ENCODE measurements around the gene TMEM184A. TPM values are rescaled to one million over a fixed set of nuclear protein-coding genes. Genes with fewer than 3 reads are reported as not detected.

Gene TMEM184A
- total and polyA plus RNA-seq, 2 donors (not counting 1 experiment from before 2014, with no cell fraction given) = not detected

DNA sequence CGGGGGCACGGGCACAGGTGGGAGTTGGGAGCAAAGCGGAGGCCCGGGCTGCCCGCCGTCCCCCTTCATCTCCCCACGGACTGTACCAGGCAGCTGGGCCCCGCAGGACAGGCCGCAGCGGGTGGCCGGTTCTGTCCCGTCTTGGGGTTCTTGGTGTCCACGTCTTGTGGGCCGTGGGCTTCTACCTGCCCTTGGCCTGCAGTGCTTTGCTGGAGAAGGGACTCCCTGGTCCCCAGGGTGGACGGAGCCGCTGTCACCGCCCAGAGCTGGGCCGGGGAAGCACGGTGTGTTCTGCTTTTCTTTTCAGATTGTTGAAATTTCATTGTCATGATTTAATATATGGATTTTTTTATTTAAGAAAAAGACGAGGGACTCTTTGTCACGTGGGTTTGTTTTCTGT is 13.7 kb downstream of the TMEM184A start:
- Histone ChIP-seq H3K9ac (ENCODE audit: low read length) (no peak overlapping the region), H3K79me2 (ENCODE audit: control insufficient read depth, insufficient read depth, low read length) (peaks cover 7% of the 10 kb centered on the region), H3K4me1 (ENCODE audit: control insufficient read depth in 2 of 2, insufficient read depth in 2 of 2, low read length in 2 of 2) (no peaks in the 10 kb centered on the region), H3K36me3 (replicated peaks in 1 of 2; ENCODE audit: control extremely low read depth in 1 of 2, control insufficient read depth in 1 of 2, extremely low read depth in 1 of 2, insufficient read depth in 2 of 2, low read length in 1 of 2) (peaks cover 0 to 37% of the 10 kb centered on the region in 2 experiments), H3K4me3 (ENCODE audit: control extremely low read depth in 1 of 5, extremely low read depth in 1 of 5, insufficient read depth in 1 of 5, low read depth in 2 of 5, low read length in 4 of 5) (no peak overlapping the region), H3K27ac (ENCODE audit: low read length in 2 of 2) (no peak overlapping the region), H4K20me1 (ENCODE audit: control insufficient read depth, insufficient read depth, low read length, poor library complexity, severe bottlenecking) (peaks cover 58% of the 10 kb centered on the region), H3K9me3 (ENCODE audit: control extremely low read depth in 1 of 3, control insufficient read depth in 2 of 3, insufficient read depth in 1 of 3, low read length in 2 of 3) (no peaks in the 10 kb centered on the region), H3K27me3 (replicated peaks in 1 of 4; ENCODE audit: control extremely low read depth in 1 of 4, control insufficient read depth in 3 of 4, insufficient read depth in 4 of 4, low read length in 3 of 4) (no peaks in the 10 kb centered on the region), H3K4me2 (replicated peaks; ENCODE audit: low read depth, low read length, poor library complexity, severe bottlenecking) (no peak overlapping the region), H2AFZ (ENCODE audit: insufficient read depth, low read depth, low read length, poor library complexity, severe bottlenecking) (no peak overlapping the region)
- ATAC-seq (ENCODE audit: low read depth) (no peak), DNase-seq (no peak)
- intact Hi-C loops (cut with micrococcal nuclease) = no loop called here
- 96% methylated on average over 14 of the region's 21 CpGs for WGBS (ENCODE audit: insufficient coverage)
- no peak overlapping the region for H3K4me3 Mint-ChIP-seq
- H3K27me3 Mint-ChIP-seq = no peaks in the 10 kb centered on the region
- TF ChIP-seq, protein P1, sequence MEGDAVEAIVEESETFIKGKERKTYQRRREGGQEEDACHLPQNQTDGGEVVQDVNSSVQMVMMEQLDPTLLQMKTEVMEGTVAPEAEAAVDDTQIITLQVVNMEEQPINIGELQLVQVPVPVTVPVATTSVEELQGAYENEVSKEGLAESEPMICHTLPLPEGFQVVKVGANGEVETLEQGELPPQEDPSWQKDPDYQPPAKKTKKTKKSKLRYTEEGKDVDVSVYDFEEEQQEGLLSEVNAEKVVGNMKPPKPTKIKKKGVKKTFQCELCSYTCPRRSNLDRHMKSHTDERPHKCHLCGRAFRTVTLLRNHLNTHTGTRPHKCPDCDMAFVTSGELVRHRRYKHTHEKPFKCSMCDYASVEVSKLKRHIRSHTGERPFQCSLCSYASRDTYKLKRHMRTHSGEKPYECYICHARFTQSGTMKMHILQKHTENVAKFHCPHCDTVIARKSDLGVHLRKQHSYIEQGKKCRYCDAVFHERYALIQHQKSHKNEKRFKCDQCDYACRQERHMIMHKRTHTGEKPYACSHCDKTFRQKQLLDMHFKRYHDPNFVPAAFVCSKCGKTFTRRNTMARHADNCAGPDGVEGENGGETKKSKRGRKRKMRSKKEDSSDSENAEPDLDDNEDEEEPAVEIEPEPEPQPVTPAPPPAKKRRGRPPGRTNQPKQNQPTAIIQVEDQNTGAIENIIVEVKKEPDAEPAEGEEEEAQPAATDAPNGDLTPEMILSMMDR (IDR thresholded peaks at IDR 0.05) = no peak
- no peak for TF ChIP-seq EZH2 (IDR thresholded peaks at IDR 0.05; ENCODE audit: borderline replicate concordance, insufficient read depth, low read depth, low read length, poor library complexity, severe bottlenecking)
- H3K9me3 Mint-ChIP-seq (ENCODE audit: insufficient read depth) = no peaks in the 10 kb centered on the region
- ChIA-PET CTCF (no interaction called here), POLR2A (interaction anchor here (0.6 kb wide), 1 partner anchor 36 kb away, joined by 4 read pairs; no protein-coding TSS in a partner anchor)
- H3K4me1 Mint-ChIP-seq = no peaks in the 10 kb centered on the region
- H3K27ac Mint-ChIP-seq = no peak overlapping the region

DNA sequence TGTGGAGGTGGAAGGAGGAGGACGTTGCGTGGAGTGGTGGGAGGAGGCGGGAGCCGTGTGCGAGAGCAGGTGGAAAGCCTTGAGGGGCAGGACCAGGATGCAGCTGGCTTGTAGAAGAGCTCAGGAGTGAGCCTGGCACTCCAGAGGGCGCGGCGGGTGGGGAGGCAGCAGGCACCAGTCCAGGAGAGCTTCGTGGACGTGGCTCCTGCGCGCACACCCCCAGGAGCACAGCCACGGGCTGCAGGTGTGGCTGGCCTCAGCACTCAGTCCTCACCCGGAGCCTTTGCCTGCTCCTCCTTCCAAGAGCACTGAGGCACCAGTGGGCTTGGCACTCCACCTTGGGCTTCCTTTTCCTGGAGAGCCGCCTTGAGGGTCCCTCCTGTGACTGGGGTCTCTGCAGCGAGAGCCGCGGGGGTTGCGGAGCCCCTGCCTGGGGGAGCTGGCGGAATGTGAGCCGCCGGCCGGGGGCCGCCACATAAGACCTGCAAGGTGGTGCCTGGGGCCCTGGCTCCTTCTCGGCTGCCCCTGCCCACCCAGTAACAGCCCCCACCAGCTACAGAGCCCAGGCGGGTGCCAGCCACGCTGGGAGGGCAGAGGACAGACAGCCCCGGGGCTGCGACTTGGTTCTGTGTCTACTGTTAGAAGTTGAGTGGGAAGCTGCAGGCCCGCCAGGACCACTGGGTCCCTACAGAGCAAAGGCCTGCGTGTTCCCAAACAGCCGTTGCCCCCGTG is 14.4 kb downstream of the TMEM184A start:
- Histone ChIP-seq H3K4me2 (replicated peaks; ENCODE audit: low read depth, low read length, poor library complexity, severe bottlenecking) (no peak overlapping the region), H3K9ac (ENCODE audit: low read length) (no peak overlapping the region), H3K9me3 (ENCODE audit: control extremely low read depth in 1 of 3, control insufficient read depth in 2 of 3, insufficient read depth in 1 of 3, low read length in 2 of 3) (no peaks in the 10 kb centered on the region), H3K4me3 (ENCODE audit: control extremely low read depth in 1 of 5, extremely low read depth in 1 of 5, insufficient read depth in 1 of 5, low read depth in 2 of 5, low read length in 4 of 5) (no peak overlapping the region), H3K27ac (ENCODE audit: low read length in 2 of 2) (no peak overlapping the region), H4K20me1 (ENCODE audit: control insufficient read depth, insufficient read depth, low read length, poor library complexity, severe bottlenecking) (peaks cover 65% of the 10 kb centered on the region), H3K4me1 (ENCODE audit: control insufficient read depth in 2 of 2, insufficient read depth in 2 of 2, low read length in 2 of 2) (no peaks in the 10 kb centered on the region), H3K79me2 (ENCODE audit: control insufficient read depth, insufficient read depth, low read length) (peaks cover 14% of the 10 kb centered on the region), H3K27me3 (replicated peaks in 1 of 4; ENCODE audit: control extremely low read depth in 1 of 4, control insufficient read depth in 3 of 4, insufficient read depth in 4 of 4, low read length in 3 of 4) (no peaks in the 10 kb centered on the region), H3K36me3 (replicated peaks in 1 of 2; ENCODE audit: control extremely low read depth in 1 of 2, control insufficient read depth in 1 of 2, extremely low read depth in 1 of 2, insufficient read depth in 2 of 2, low read length in 1 of 2) (peaks cover 0 to 40% of the 10 kb centered on the region in 2 experiments), H2AFZ (ENCODE audit: insufficient read depth, low read depth, low read length, poor library complexity, severe bottlenecking) (no peak overlapping the region)
- ATAC-seq (ENCODE audit: low read depth) (no peak), DNase-seq (no peak)
- Mint-ChIP-seq H3K4me3 (no peak overlapping the region), H3K27me3 (no peaks in the 10 kb centered on the region), H3K27ac (no peak overlapping the region), H3K4me1 (no peaks in the 10 kb centered on the region), H3K9me3 (ENCODE audit: insufficient read depth) (no peaks in the 10 kb centered on the region)
- TF ChIP-seq, protein P1 (IDR thresholded peaks at IDR 0.05) = no peak
- no peak for TF ChIP-seq EZH2 (IDR thresholded peaks at IDR 0.05; ENCODE audit: borderline replicate concordance, insufficient read depth, low read depth, low read length, poor library complexity, severe bottlenecking)
- POLR2A ChIA-PET = no interaction called here
- intact Hi-C loops (cut with micrococcal nuclease) = no loop called here
- CTCF ChIA-PET = interaction anchor here (0.8 kb wide), 1 partner anchor 59 kb away, joined by 3 read pairs; no protein-coding TSS in a partner anchor
- WGBS (ENCODE audit: insufficient coverage) = 96% methylated on average over 31 of the region's 33 CpGs

Measured in B cell (primary cell).